Upper lobe of right lung (tissue), 1 donor: ENCODE results near the gene TBX15. TPM values are rescaled to one million over a fixed set of nuclear protein-coding genes. Genes with fewer than 3 reads are reported as not detected.

ENCODE experiments used
- ATAC-seq: fragments of 200-7000 bp; cut with Tn5 transposase; one replicate; pipeline ENCODE4 v1.9.1; 2020; ENCODE audit warnings: mild to moderate bottlenecking, moderate library complexity
- DNase-seq: peaks from one replicate; pipeline ENCODE4 v3.0.0-alpha.2; 2020
- H3K27ac ChIP-seq: fragments of 200-600 bp; one replicate; pipeline ENCODE4 v1.8.0; 2022
- H3K27me3 ChIP-seq: fragments of 200-600 bp; one replicate; pipeline ENCODE4 v1.8.0; 2022; ENCODE audit warnings: mild to moderate bottlenecking
- H3K36me3 ChIP-seq: fragments of 200-600 bp; one replicate; pipeline ENCODE4 v1.8.0; 2022
- H3K4me1 ChIP-seq: fragments of 200-600 bp; one replicate; pipeline ENCODE4 v1.8.0; 2022
- H3K4me3 ChIP-seq: fragments of 200-600 bp; one replicate; pipeline ENCODE4 v1.8.0; 2022; ENCODE audit warnings: mild to moderate bottlenecking
- H3K9me3 ChIP-seq: fragments of 200-600 bp; one replicate; pipeline ENCODE4 v1.8.0; 2022
- intact Hi-C: fragments of 100-400 bp; cut with DNase I; formaldehyde crosslinking; loops from one replicate; pipeline ENCODE4 v1.11.0; 2022
- long read RNA-seq: library from polyadenylated mRNA; unstranded; transcript quantifications from one replicate; pipeline ENCODE4 v2.0.0, GENCODE V29; 2021
- total RNA-seq: library from RNA; stranded (reverse); fragmentation: NEBNext Ultra II Directional; extraction: Animal tissue kit (Norgen Biotek cat#: 25700); gene quantifications from one replicate; pipeline ENCODE4 v1.2.1, GENCODE V29; 2021
- TF ChIP-seq, protein P1 (sequence below): fragments of 200-600 bp; IDR thresholded peaks from one replicate; pipeline ENCODE4 v1.8.0; 2022; ENCODE audit warnings: antibody characterized with exemption
- donor health status: DM: no; HTN: yes; CAD: no; lungs with severe emphysema.

TBX15 gene
- total RNA-seq: 0.64 TPM
- long read RNA-seq: 0 reads

- intact Hi-C loops: no loop called here
- TF ChIP-seq, protein P1, sequence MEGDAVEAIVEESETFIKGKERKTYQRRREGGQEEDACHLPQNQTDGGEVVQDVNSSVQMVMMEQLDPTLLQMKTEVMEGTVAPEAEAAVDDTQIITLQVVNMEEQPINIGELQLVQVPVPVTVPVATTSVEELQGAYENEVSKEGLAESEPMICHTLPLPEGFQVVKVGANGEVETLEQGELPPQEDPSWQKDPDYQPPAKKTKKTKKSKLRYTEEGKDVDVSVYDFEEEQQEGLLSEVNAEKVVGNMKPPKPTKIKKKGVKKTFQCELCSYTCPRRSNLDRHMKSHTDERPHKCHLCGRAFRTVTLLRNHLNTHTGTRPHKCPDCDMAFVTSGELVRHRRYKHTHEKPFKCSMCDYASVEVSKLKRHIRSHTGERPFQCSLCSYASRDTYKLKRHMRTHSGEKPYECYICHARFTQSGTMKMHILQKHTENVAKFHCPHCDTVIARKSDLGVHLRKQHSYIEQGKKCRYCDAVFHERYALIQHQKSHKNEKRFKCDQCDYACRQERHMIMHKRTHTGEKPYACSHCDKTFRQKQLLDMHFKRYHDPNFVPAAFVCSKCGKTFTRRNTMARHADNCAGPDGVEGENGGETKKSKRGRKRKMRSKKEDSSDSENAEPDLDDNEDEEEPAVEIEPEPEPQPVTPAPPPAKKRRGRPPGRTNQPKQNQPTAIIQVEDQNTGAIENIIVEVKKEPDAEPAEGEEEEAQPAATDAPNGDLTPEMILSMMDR: no peak
- Histone ChIP-seq H3K9me3 (no peaks in the 10 kb centered on the region), H3K36me3 (no peaks in the 10 kb centered on the region), H3K4me1 (peaks cover 6% of the 10 kb centered on the region), H3K27ac (no peak within 1 kb of the TSS), H3K27me3 (peaks cover 100% of the 10 kb centered on the region), H3K4me3 (peak within 1 kb of the TSS; percentile 39)
- ATAC-seq (no peak), DNase-seq (no peak)
Measured at GRCh38 chr1:118988186-118989005, at the start of gene TBX15. Gene TBX15, minus strand, starts transcription at chr1:118988343. Its CDS starts 548 bp downstream, at chr1:118987795.

- Histone ChIP-seq H3K27me3 (no peaks in the 10 kb centered on the region), H3K9me3 (no peaks in the 10 kb centered on the region), H3K36me3 (peaks cover 16% of the 10 kb centered on the region), H3K4me3 (no peak overlapping the region), H3K4me1 (no peaks in the 10 kb centered on the region), H3K27ac (no peak overlapping the region)
- TF ChIP-seq, protein P1: no peak
- ATAC-seq (no peak), DNase-seq (no peak)
- intact Hi-C loops: no loop called here
Measured at GRCh38 chr1:119034359-119034758, 46.2 kb upstream of the TBX15 start.

DNA sequence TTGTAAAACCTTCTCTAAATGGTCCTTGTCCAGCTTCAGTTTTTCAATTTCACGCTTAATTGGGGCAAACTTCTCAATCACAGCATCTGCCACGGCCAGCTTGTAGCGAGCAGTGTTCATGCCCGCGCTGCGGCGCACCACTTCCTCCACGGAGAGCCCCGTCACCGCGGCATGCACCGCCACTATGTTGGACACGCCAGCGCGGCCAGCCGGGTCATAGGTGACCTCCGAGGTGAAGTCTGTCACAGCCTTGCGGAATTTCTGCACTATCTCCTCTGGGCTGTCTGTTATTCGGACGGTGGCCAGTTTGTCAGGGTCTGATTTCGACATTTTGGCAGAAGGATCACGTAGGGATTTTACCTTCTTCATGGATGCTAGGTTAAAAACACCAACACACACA, 44.8 kb upstream of the TBX15 start:
- Histone ChIP-seq H3K4me1 (no peaks in the 10 kb centered on the region), H3K9me3 (no peaks in the 10 kb centered on the region), H3K27me3 (no peaks in the 10 kb centered on the region), H3K4me3 (no peak overlapping the region), H3K36me3 (peaks cover 16% of the 10 kb centered on the region), H3K27ac (no peak overlapping the region)
- no peak for ATAC-seq
- DNase-seq: no peak
- intact Hi-C loops: no loop called here
- TF ChIP-seq, protein P1: no peak

GRCh38 chr1:119027759-119028158, 39.6 kb upstream of the TBX15 start:
- TF ChIP-seq, protein P1: no peak
- DNase-seq (no peak), ATAC-seq (no peak)
- H3K36me3 ChIP-seq: peaks cover 9% of the 10 kb centered on the region
- H3K4me1 ChIP-seq: no peaks in the 10 kb centered on the region
- H3K4me3 ChIP-seq: no peak overlapping the region
- no peaks in the 10 kb centered on the region for H3K9me3 ChIP-seq
- intact Hi-C loops: no loop called here
- no peaks in the 10 kb centered on the region for H3K27me3 ChIP-seq
- H3K27ac ChIP-seq: no peak overlapping the region

GRCh38 chr1:119026956-119027355, 38.8 kb upstream of the TBX15 start:
- TF ChIP-seq, protein P1: no peak
- Histone ChIP-seq H3K9me3 (no peaks in the 10 kb centered on the region), H3K27ac (no peak overlapping the region), H3K36me3 (peaks cover 4% of the 10 kb centered on the region), H3K27me3 (no peaks in the 10 kb centered on the region), H3K4me3 (no peak overlapping the region), H3K4me1 (no peaks in the 10 kb centered on the region)
- no peak for DNase-seq
- intact Hi-C loops: no loop called here
- no peak for ATAC-seq
